WTC11 (cell line): ENCODE measurements around the gene RHOT1. TPM values are rescaled to one million over a fixed set of nuclear protein-coding genes. Genes with fewer than 3 reads are reported as not detected.
A peak's percentile ranks its signal among the peaks of the same experiment; 100 is the strongest.
"Not testable (repeated sequence)": the region's sequence is repeated elsewhere in the genome, so short reads cannot be mapped to it uniquely, and the experiment has no call there.

Source experiments
- ATAC-seq: fragments of 200-7000 bp; cut with Tn5 transposase; 2 replicates; pipeline ENCODE4 v1.10.0; 2021; ENCODE audit warnings: mild to moderate bottlenecking, moderate library complexity
- CTCF ChIA-PET: fragments of 300-600 bp; sonication (Branson Sonifier 250); formaldehyde crosslinking; loops from one replicate; lab custom pipeline; 2021; ENCODE audit warnings: antibody characterized with exemption; lab: Charles Lee
- POLR2A ChIA-PET: fragments of 350-600 bp; sonication (Branson Sonifier 250); formaldehyde crosslinking; loops from one replicate; lab custom pipeline; 2021; ENCODE audit warnings: antibody characterized with exemption; lab: Charles Lee
- DNase-seq: peaks from one replicate; pipeline ENCODE4 v3.0.0; 2021; ENCODE audit warnings: low spot score
- H3K27ac Mint-ChIP-seq: 2 replicates; pipeline ENCODE4 v1.8.0; 2021; ENCODE audit warnings: mixed read lengths
- H3K27me3 Mint-ChIP-seq: 2 replicates; pipeline ENCODE4 v1.8.0; 2021; ENCODE audit warnings: low read depth, mild to moderate bottlenecking, moderate library complexity, mixed read lengths
- H3K36me3 Mint-ChIP-seq: 2 replicates; pipeline ENCODE4 v1.8.0; 2021; ENCODE audit warnings: mixed read lengths
- H3K4me1 Mint-ChIP-seq: 2 replicates; pipeline ENCODE4 v1.8.0; 2022; ENCODE audit warnings: mixed read lengths
- H3K4me3 Mint-ChIP-seq: 2 replicates; pipeline ENCODE4 v1.8.0; 2021; ENCODE audit warnings: mild to moderate bottlenecking, moderate library complexity, mixed read lengths
- H3K9me3 Mint-ChIP-seq: 2 replicates; pipeline ENCODE4 v1.8.0; 2021; ENCODE audit warnings: mixed read lengths
- AFF4 ChIP-seq: sonication (generic); formaldehyde crosslinking; IDR thresholded peaks from 2 replicates; pipeline ENCODE4 v1.8.1; 2023; ENCODE audit warnings: mild to moderate bottlenecking, missing genetic modification reagents, borderline replicate concordance
- ARID4B ChIP-seq: sonication (generic); formaldehyde crosslinking; IDR thresholded peaks from 2 replicates; pipeline ENCODE4 v1.8.0; 2023; ENCODE audit warnings: missing genetic modification reagents, mild to moderate bottlenecking, borderline replicate concordance
- CDX4 ChIP-seq: fragments of 250-450 bp; sonication (Bioruptor Pico); IDR thresholded peaks from 2 replicates; pipeline ENCODE4 v1.9.0; 2021; ENCODE audit warnings: moderate library complexity, mild to moderate bottlenecking, inconsistent platforms, borderline replicate concordance
- CREM ChIP-seq: sonication (generic); formaldehyde crosslinking; IDR thresholded peaks from 2 replicates; pipeline ENCODE4 v1.8.1; 2022; ENCODE audit warnings: mild to moderate bottlenecking, missing genetic modification reagents, moderate library complexity
- E2F5 ChIP-seq: sonication (generic); formaldehyde crosslinking; IDR thresholded peaks from 2 replicates; pipeline ENCODE4 v1.8.1; 2022; ENCODE audit warnings: mild to moderate bottlenecking, moderate library complexity, missing genetic modification reagents
- PRRX2 ChIP-seq: fragments of 250-450 bp; sonication (Bioruptor Pico); IDR thresholded peaks from 2 replicates; pipeline ENCODE4 v1.8.0; 2021; ENCODE audit warnings: mild to moderate bottlenecking
- SMAD4 ChIP-seq: sonication (generic); formaldehyde crosslinking; IDR thresholded peaks from 2 replicates; pipeline ENCODE4 v1.8.0; 2022; ENCODE audit warnings: mild to moderate bottlenecking, missing genetic modification reagents
- ZBTB43 ChIP-seq: sonication (generic); formaldehyde crosslinking; IDR thresholded peaks from 2 replicates; pipeline ENCODE4 v1.8.1; 2023; ENCODE audit warnings: mild to moderate bottlenecking, missing genetic modification reagents
- ZMAT4 ChIP-seq: fragments of 250-450 bp; sonication (Bioruptor Pico); IDR thresholded peaks from 2 replicates; pipeline ENCODE4 v1.9.0; 2021; ENCODE audit warnings: mild to moderate bottlenecking
- ZNF416 ChIP-seq: fragments of 250-450 bp; sonication (Bioruptor Pico); IDR thresholded peaks from 2 replicates; pipeline ENCODE4 v1.9.0; 2021; ENCODE audit warnings: mild to moderate bottlenecking, inconsistent platforms
- ZNF423 ChIP-seq: fragments of 250-450 bp; sonication (Bioruptor Pico); IDR thresholded peaks from 2 replicates; pipeline ENCODE4 v2.1.2; 2022; ENCODE audit warnings: mild to moderate bottlenecking, moderate library complexity
- ZNF532 ChIP-seq: fragments of 250-450 bp; sonication (Bioruptor Pico); IDR thresholded peaks from 2 replicates; pipeline ENCODE4 v1.9.0; 2021; ENCODE audit warnings: mild to moderate bottlenecking, borderline replicate concordance
- total RNA-seq: library from RNA; stranded (reverse); gene quantifications from 3 replicates; pipeline ENCODE4 v1.2.3, GENCODE V29; 2021

Gene RHOT1
- total RNA-seq, 1 experiment from 2014 or later, result 28.9 TPM

GRCh38 chr17:32103476-32104113, 38.7 kb upstream of the RHOT1 start (continued):
- no peak for TF ChIP-seq AFF4 (CRISPR knock-in tag)
- TF ChIP-seq ARID4B (CRISPR knock-in tag), result no peak
- no peak for TF ChIP-seq ZNF532
- TF ChIP-seq E2F5 (CRISPR knock-in tag), result no peak
- TF ChIP-seq ZNF416 (CRISPR knock-in tag), result no peak
- no peak for TF ChIP-seq ZMAT4 (CRISPR knock-in tag)
- TF ChIP-seq, all 79 proteins: peak for 0

GRCh38 chr17:32104158-32104557, 38.1 kb upstream of the RHOT1 start:
- TF ChIP-seq PRRX2 (CRISPR knock-in tag) (no peak), ZBTB43 (no peak), CREM (no peak), SMAD4 (CRISPR knock-in tag) (no peak), CDX4 (CRISPR knock-in tag) (no peak), ZNF416 (CRISPR knock-in tag) (no peak), ZNF423 (no peak)
- ChIA-PET CTCF (interaction anchor here (1.1 kb wide), 1 partner anchor 97 kb away, joined by 6 read pairs; the partner anchor contains the start of gene LRRC37B), POLR2A (no interaction called here)
- H3K9me3 Mint-ChIP-seq, result no peaks in the 10 kb centered on the region
- no peaks in the 10 kb centered on the region for H3K27me3 Mint-ChIP-seq
- H3K36me3 Mint-ChIP-seq, result no peaks in the 10 kb centered on the region
- ATAC-seq, result no peak
- H3K27ac Mint-ChIP-seq, result peak overlapping the region; percentile 46
- H3K4me3 Mint-ChIP-seq, result no peak overlapping the region
- no peak for DNase-seq
- peaks cover 31% of the 10 kb centered on the region for H3K4me1 Mint-ChIP-seq

GRCh38 chr17:32106471-32106981, 35.8 kb upstream of the RHOT1 start:
- H3K36me3 Mint-ChIP-seq, ATAC-seq, H3K4me3 Mint-ChIP-seq, H3K27me3 Mint-ChIP-seq, H3K9me3 Mint-ChIP-seq, POLR2A ChIA-PET, DNase-seq, H3K27ac Mint-ChIP-seq, CTCF ChIA-PET: not testable (repeated sequence)
- peaks cover 39% of the 10 kb centered on the region for H3K4me1 Mint-ChIP-seq

GRCh38 chr17:32107194-32107593, 35.1 kb upstream of the RHOT1 start:
- CTCF ChIA-PET, H3K4me3 Mint-ChIP-seq, H3K27me3 Mint-ChIP-seq, DNase-seq, H3K36me3 Mint-ChIP-seq, ATAC-seq, H3K9me3 Mint-ChIP-seq, H3K27ac Mint-ChIP-seq, POLR2A ChIA-PET: not testable (repeated sequence)
- peaks cover 39% of the 10 kb centered on the region for H3K4me1 Mint-ChIP-seq
